Keratinocyte (primary cell): Measurements from ENCODE around the gene CPSF3. TPM values are rescaled to one million over a fixed set of nuclear protein-coding genes. Genes with fewer than 3 reads are reported as not detected.

Experiments used
- DNase-seq: peaks from one replicate; pipeline ENCODE4 v3.0.0-alpha.2; 2011; ENCODE audit warnings: low read depth, missing footprints, low spot score
- FAIRE-seq: peaks from 2 replicates; lab custom pipeline; 2011; peaks lifted over from hg19 to GRCh38; lab: Jason Lieb, UNC
- H2AFZ ChIP-seq: 2 replicates; pipeline ENCODE4 v1.6.0; 2012; ENCODE audit warnings: low read length, control low read depth, inconsistent platforms; ENCODE audit not compliant: control insufficient read depth
- H3K27ac ChIP-seq: 2 replicates; pipeline ENCODE4 v1.5.1; 2011; ENCODE audit warnings: low read length; ENCODE audit not compliant: control insufficient read depth, insufficient read depth
- H3K27me3 ChIP-seq: 3 replicates; pipeline ENCODE4 v1.6.0; 2011; ENCODE audit warnings: low read length; ENCODE audit not compliant: control insufficient read depth, insufficient read depth; ENCODE audit errors: extremely low read depth
- H3K36me3 ChIP-seq, 2 experiments: 2 replicates in 1 of 2; 3 replicates in 1 of 2; pipeline ENCODE4 v1.5.1; 2011; ENCODE audit warnings: low read length in 2 of 2, mild to moderate bottlenecking in 1 of 2; ENCODE audit not compliant: control insufficient read depth in 2 of 2, insufficient read depth in 2 of 2; ENCODE audit errors: extremely low read depth in 1 of 2
- H3K4me1 ChIP-seq: 3 replicates; pipeline ENCODE4 v1.5.1; 2011; ENCODE audit warnings: low read length; ENCODE audit not compliant: control insufficient read depth, insufficient read depth; ENCODE audit errors: extremely low read depth
- H3K4me2 ChIP-seq: 3 replicates; pipeline ENCODE4 v1.6.0; 2011; ENCODE audit warnings: low read depth, low read length; ENCODE audit not compliant: control insufficient read depth, insufficient read depth; ENCODE audit errors: extremely low read depth
- H3K4me3 ChIP-seq, 3 experiments: fragments of 200-600 bp in 1 of 3; sonication (generic) in 1 of 3; 2 replicates in 2 of 3; 3 replicates in 1 of 3; pipeline ENCODE4 v1.5.1; 2011 to 2016; ENCODE audit warnings: low read length in 3 of 3, mild to moderate bottlenecking in 3 of 3, control low read depth in 2 of 3, inconsistent platforms in 1 of 3, low read depth in 1 of 3, mixed read lengths in 1 of 3, mixed run types in 1 of 3, moderate library complexity in 1 of 3; ENCODE audit not compliant: control insufficient read depth in 2 of 3, insufficient read depth in 2 of 3; ENCODE audit errors: extremely low read depth in 1 of 3
- H3K79me2 ChIP-seq: 2 replicates; pipeline ENCODE4 v1.6.0; 2012; ENCODE audit warnings: low read length; ENCODE audit not compliant: control insufficient read depth, insufficient read depth
- H3K9ac ChIP-seq: 3 replicates; pipeline ENCODE4 v1.6.0; 2011; ENCODE audit warnings: low read length; ENCODE audit not compliant: control insufficient read depth, insufficient read depth; ENCODE audit errors: extremely low read depth
- H3K9me1 ChIP-seq: 3 replicates; pipeline ENCODE4 v1.6.0; 2011; ENCODE audit warnings: low read length; ENCODE audit not compliant: control insufficient read depth, insufficient read depth; ENCODE audit errors: extremely low read depth
- H3K9me3 ChIP-seq: 2 replicates; pipeline ENCODE4 v1.5.1; 2012; ENCODE audit warnings: low read depth, low read length; ENCODE audit not compliant: control insufficient read depth
- H4K20me1 ChIP-seq: 3 replicates; pipeline ENCODE4 v1.6.0; 2011; ENCODE audit warnings: low read length; ENCODE audit not compliant: control insufficient read depth, insufficient read depth; ENCODE audit errors: extremely low read depth
- EZH2 ChIP-seq: IDR thresholded peaks from one replicate; pipeline ENCODE4 v1.6.1; 2012; ENCODE audit warnings: inconsistent platforms, mild to moderate bottlenecking, low read length, moderate library complexity
- dilution Hi-C: fragments of 300-500 bp; cut with MboI; formaldehyde crosslinking; loops from one replicate; pipeline ENCODE4 v1.7.0; 2020; ENCODE audit warnings: low sequenced_read_pairs; ENCODE audit not compliant: extremely low pct_ligation_motif_present
- polyA plus RNA-seq, 5 experiments: library from polyadenylated mRNA; depleted of rRNA in 3 of 5; stranded (reverse) in 3 of 5; stranded (forward) in 1 of 5; unstranded in 1 of 5; fragments of >200 nt; gene quantifications; 1 replicate in 1 of 5; 2 replicates in 3 of 5; 3 replicates in 1 of 5; pipeline versions ENCODE4 v1.2.1 to v1.2.3, GENCODE V29; 2011 to 2012; ENCODE audit warnings: missing spikeins in 2 of 5, low read depth in 1 of 5, low replicate concordance in 1 of 5
- TF ChIP-seq, protein P1 (sequence below), 3 experiments: IDR thresholded peaks in 1 of 3; conservative IDR thresholded peaks in 1 of 3; optimal IDR thresholded peaks in 1 of 3; 2 replicates in 2 of 3; 3 replicates in 1 of 3; pipeline versions ENCODE3 to v1.5.1; 2011; ENCODE audit warnings: low read length in 3 of 3, mild to moderate bottlenecking in 3 of 3, moderate library complexity in 2 of 3, control low read depth in 1 of 3, inconsistent platforms in 1 of 3; ENCODE audit not compliant: insufficient read depth in 2 of 3; ENCODE audit errors: extremely low read depth in 1 of 3

The CPSF3 gene
- polyA plus RNA-seq, 1 donor (not counting 4 experiments of a cell fraction or from before 2014, with no cell fraction given) = 31.1 TPM

DNA sequence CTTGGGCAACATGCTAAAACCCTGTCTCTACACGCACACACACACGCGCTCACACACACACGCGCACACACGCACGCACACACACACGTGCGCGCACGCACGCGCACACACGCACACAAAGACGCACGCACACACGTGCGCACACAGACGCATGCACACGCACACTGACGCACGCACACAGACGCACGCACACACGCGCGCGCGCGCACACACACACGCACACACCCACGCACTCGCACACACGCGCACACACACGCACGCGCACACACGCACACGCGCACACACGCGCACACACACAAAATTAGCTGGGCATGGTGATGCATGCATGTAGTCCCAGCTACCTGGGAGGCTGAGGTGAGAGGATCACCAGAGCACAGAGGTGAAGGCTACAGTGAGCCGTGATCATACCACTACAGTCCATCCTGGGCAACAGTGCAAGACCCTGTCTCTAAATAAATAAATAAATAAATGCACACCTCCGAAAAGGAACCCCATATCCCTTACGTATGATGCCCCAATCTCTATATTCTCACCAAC lies 42.8 kb downstream of the CPSF3 start:
- Histone ChIP-seq H2AFZ (no peak overlapping the region), H3K27ac (no peak overlapping the region), H3K4me3 (no peak overlapping the region), H3K9me3 (no peaks in the 10 kb centered on the region), H3K79me2 (no peaks in the 10 kb centered on the region), H4K20me1 (no peaks in the 10 kb centered on the region), H3K36me3 (peaks cover 7 to 15% of the 10 kb centered on the region in 2 experiments), H3K4me2 (no peak overlapping the region), H3K4me1 (no peaks in the 10 kb centered on the region), H3K9me1 (no peaks in the 10 kb centered on the region), H3K27me3 (no peaks in the 10 kb centered on the region), H3K9ac (no peak overlapping the region)
- FAIRE-seq (no peak), DNase-seq (no peak)
- TF ChIP-seq, protein P1, sequence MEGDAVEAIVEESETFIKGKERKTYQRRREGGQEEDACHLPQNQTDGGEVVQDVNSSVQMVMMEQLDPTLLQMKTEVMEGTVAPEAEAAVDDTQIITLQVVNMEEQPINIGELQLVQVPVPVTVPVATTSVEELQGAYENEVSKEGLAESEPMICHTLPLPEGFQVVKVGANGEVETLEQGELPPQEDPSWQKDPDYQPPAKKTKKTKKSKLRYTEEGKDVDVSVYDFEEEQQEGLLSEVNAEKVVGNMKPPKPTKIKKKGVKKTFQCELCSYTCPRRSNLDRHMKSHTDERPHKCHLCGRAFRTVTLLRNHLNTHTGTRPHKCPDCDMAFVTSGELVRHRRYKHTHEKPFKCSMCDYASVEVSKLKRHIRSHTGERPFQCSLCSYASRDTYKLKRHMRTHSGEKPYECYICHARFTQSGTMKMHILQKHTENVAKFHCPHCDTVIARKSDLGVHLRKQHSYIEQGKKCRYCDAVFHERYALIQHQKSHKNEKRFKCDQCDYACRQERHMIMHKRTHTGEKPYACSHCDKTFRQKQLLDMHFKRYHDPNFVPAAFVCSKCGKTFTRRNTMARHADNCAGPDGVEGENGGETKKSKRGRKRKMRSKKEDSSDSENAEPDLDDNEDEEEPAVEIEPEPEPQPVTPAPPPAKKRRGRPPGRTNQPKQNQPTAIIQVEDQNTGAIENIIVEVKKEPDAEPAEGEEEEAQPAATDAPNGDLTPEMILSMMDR (optimal IDR thresholded peaks at IDR 0.05 in 1 of 3, IDR thresholded peaks at IDR 0.05 in 1 of 3, conservative IDR thresholded peaks at IDR 0.05 in 1 of 3; ENCODE audit: extremely low read depth in 1 of 3, insufficient read depth in 2 of 3, low read length in 3 of 3) = no peak
- TF ChIP-seq EZH2 = no peak
- dilution Hi-C loops = no loop called here

DNA sequence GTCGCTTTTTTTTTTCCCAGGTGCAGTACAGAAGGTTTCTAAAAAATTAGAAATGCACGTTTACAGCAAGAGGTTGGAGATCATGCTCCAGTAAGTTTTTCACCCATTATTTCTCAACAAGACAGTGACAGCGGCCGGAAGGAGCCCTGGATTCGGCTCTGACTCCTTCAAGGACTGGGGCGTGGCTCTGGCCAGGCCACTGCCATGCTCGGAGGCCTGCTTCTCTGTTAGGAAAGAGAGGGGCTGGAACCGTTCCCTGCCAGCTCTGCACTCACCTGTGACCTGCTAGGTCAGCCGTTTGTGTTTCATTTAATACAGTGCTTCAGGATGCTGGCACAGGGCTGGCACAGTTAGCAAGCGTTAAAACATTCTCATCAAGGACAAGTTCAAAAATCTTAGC lies 44.2 kb downstream of the CPSF3 start:
- Histone ChIP-seq H3K79me2 (no peaks in the 10 kb centered on the region), H3K4me3 (no peak overlapping the region), H3K9ac (no peak overlapping the region), H3K4me2 (no peak overlapping the region), H3K9me1 (no peaks in the 10 kb centered on the region), H3K4me1 (no peaks in the 10 kb centered on the region), H3K27me3 (no peaks in the 10 kb centered on the region), H3K9me3 (no peaks in the 10 kb centered on the region), H2AFZ (no peak overlapping the region), H3K27ac (no peak overlapping the region), H3K36me3 (peaks cover 6 to 18% of the 10 kb centered on the region in 2 experiments), H4K20me1 (no peaks in the 10 kb centered on the region)
- FAIRE-seq (no peak), DNase-seq (no peak)
- no peak for TF ChIP-seq EZH2
- TF ChIP-seq, protein P1 (optimal IDR thresholded peaks at IDR 0.05 in 1 of 3, IDR thresholded peaks at IDR 0.05 in 1 of 3, conservative IDR thresholded peaks at IDR 0.05 in 1 of 3; ENCODE audit: extremely low read depth in 1 of 3, insufficient read depth in 2 of 3, low read length in 3 of 3) = no peak
- dilution Hi-C loops = no loop called here
